GM19468 (cell line): ENCODE results near the gene RAD21L1.

Experiments
- ATAC-seq: cut with Tn5 transposase; IDR thresholded peaks from one replicate; pipeline ENCODE4 v1.9.1; 2021; ENCODE audit warnings: mild to moderate bottlenecking, moderate library complexity, moderate number of reproducible peaks; ENCODE audit not compliant: unreplicated experiment; ENCODE audit errors: extremely low read depth

Gene RAD21L1

GRCh38 chr20:1225783-1226654 lies at the start of gene RAD21L1:
Gene RAD21L1, plus strand, starts transcription at chr20:1226044. Its CDS starts 2,410 bp downstream, at chr20:1228454.
- no peak for ATAC-seq

- ATAC-seq = no peak
Observed at GRCh38 chr20:1177680-1178079, 48.2 kb upstream of the RAD21L1 start.

- ATAC-seq = no peak
Observed at GRCh38 chr20:1178103-1178502, 47.7 kb upstream of the RAD21L1 start.

- ATAC-seq = no peak
Observed at GRCh38 chr20:1178623-1179022, 47.2 kb upstream of the RAD21L1 start.

- no peak for ATAC-seq
Observed at GRCh38 chr20:1180949-1181348, 44.9 kb upstream of the RAD21L1 start.

GRCh38 chr20:1182106-1182505 lies 43.7 kb upstream of the RAD21L1 start:
- no peak for ATAC-seq

- ATAC-seq = no peak
Observed at GRCh38 chr20:1183153-1183552, 42.7 kb upstream of the RAD21L1 start.

GRCh38 chr20:1184260-1184637 lies 41.6 kb upstream of the RAD21L1 start:
- no peak for ATAC-seq

GRCh38 chr20:1184638-1185315 lies 41.1 kb upstream of the RAD21L1 start, which contains the start of gene TMEM74B:
Gene TMEM74B, minus strand, starts transcription at chr20:1184981. Its CDS starts 1,180 bp downstream, at chr20:1183801.
- no peak for ATAC-seq

- ATAC-seq = no peak
Observed at GRCh38 chr20:1185316-1185741, 40.5 kb upstream of the RAD21L1 start.

GRCh38 chr20:1185790-1186334 lies 40.0 kb upstream of the RAD21L1 start:
- no peak for ATAC-seq

GRCh38 chr20:1186367-1186991 lies 39.4 kb upstream of the RAD21L1 start:
- ATAC-seq = no peak

GRCh38 chr20:1187605-1188171 lies 38.2 kb upstream of the RAD21L1 start:
- ATAC-seq = no peak

- no peak for ATAC-seq
Observed at GRCh38 chr20:1188347-1188746, 37.5 kb upstream of the RAD21L1 start.

- ATAC-seq = no peak
Observed at GRCh38 chr20:1189827-1190226, 36.0 kb upstream of the RAD21L1 start.

- ATAC-seq = no peak
Observed at GRCh38 chr20:1190847-1191246, 35.0 kb upstream of the RAD21L1 start.

- no peak for ATAC-seq
Observed at GRCh38 chr20:1191299-1191698, 34.5 kb upstream of the RAD21L1 start.

- no peak for ATAC-seq
Observed at GRCh38 chr20:1195226-1195625, 30.6 kb upstream of the RAD21L1 start.

- ATAC-seq = no peak
Observed at GRCh38 chr20:1196634-1197033, 29.2 kb upstream of the RAD21L1 start.

GRCh38 chr20:1197801-1198200 lies 28.0 kb upstream of the RAD21L1 start:
- no peak for ATAC-seq
